Gastrocnemius medialis (tissue), 4 donors: ENCODE data around the gene EHBP1L1. TPM values are rescaled to one million over a fixed set of nuclear protein-coding genes. Genes with fewer than 3 reads are reported as not detected.

Experiments used
- ATAC-seq, 2 donors: fragments of 150-250 bp; one replicate each; pipeline ENCODE4 v1.9.1; 2016
- DNase-seq, 2 donors: peaks; one replicate each; pipeline ENCODE4 v3.0.0-alpha.2; 2019
- H3K27ac ChIP-seq, 4 donors: fragments of 200-600 bp; sonication (generic); 1 replicate in 1 of 4; 2 replicates in 3 of 4; pipeline ENCODE4 v1.5.1; 2016 to 2018; ENCODE audit warnings: mild to moderate bottlenecking in 2 of 4, moderate library complexity in 1 of 4
- H3K27me3 ChIP-seq, 3 donors: fragments of 200-600 bp; sonication (generic) in 2 of 3; 1 replicate in 1 of 3; 2 replicates in 2 of 3; pipeline versions ENCODE4 v1.5.1 to v1.6.0; 2016 to 2019; ENCODE audit warnings: mild to moderate bottlenecking in 1 of 3, moderate library complexity in 1 of 3
- H3K36me3 ChIP-seq, 2 donors: fragments of 200-600 bp; sonication (generic) in 1 of 2; one replicate each; pipeline ENCODE4 v1.5.1; 2017 to 2018
- H3K4me1 ChIP-seq, 2 donors: fragments of 200-600 bp; sonication (generic) in 1 of 2; one replicate each; pipeline ENCODE4 v1.5.1; 2016 to 2017; ENCODE audit warnings: mild to moderate bottlenecking in 2 of 2
- H3K4me3 ChIP-seq, 4 donors: fragments of 200-600 bp; sonication (generic) in 3 of 4; 1 replicate in 1 of 4; 2 replicates in 3 of 4; pipeline ENCODE4 v1.5.1; 2016 to 2019; ENCODE audit warnings: mild to moderate bottlenecking in 2 of 4
- H3K9me3 ChIP-seq, 3 donors: fragments of 200-600 bp; sonication (generic) in 2 of 3; 1 replicate in 1 of 3; 2 replicates in 2 of 3; pipeline ENCODE4 v1.5.1; 2016 to 2019
- POLR2A ChIP-seq, 2 donors: fragments of 450-650 bp; IDR thresholded peaks; one replicate each; pipeline ENCODE4 v1.6.1; 2017; ENCODE audit warnings: antibody characterized with exemption in 2 of 2, mild to moderate bottlenecking in 2 of 2, moderate library complexity in 2 of 2
- in situ Hi-C, 4 donors: fragments of 200-750 bp; cut with MboI; loops; one replicate each; pipeline versions ENCODE4 v1.15.0 to v1.8.0; 2017; ENCODE audit warnings: low sequenced_read_pairs in 4 of 4
- intact Hi-C: fragments of 100-400 bp; cut with DNase I; formaldehyde crosslinking; loops from one replicate; pipeline ENCODE4 v1.15.1; 2023; ENCODE audit warnings: low total_unique reads
- total RNA-seq, 4 donors: library from RNA; depleted of rRNA; stranded (reverse); fragments of >200 nt; gene quantifications; one replicate each; pipeline versions ENCODE4 v1.1.0 to v1.2.3, GENCODE V29; 2016
- TF ChIP-seq, protein P1 (sequence below), 5 experiments: fragments of 450-650 bp in 3 of 5; fragments of 200-600 bp in 2 of 5; sonication (generic) in 2 of 5; IDR thresholded peaks in 4 of 5; conservative IDR thresholded peaks in 1 of 5; 1 replicate in 4 of 5; 2 replicates in 1 of 5; pipeline ENCODE4 v1.5.1; 2016 to 2019; ENCODE audit warnings: antibody characterized with exemption in 5 of 5, mild to moderate bottlenecking in 3 of 5, moderate library complexity in 3 of 5

The EHBP1L1 gene
- total RNA-seq, 4 donors from 2014 or later, result 191 to 374 (median 250) TPM

DNA sequence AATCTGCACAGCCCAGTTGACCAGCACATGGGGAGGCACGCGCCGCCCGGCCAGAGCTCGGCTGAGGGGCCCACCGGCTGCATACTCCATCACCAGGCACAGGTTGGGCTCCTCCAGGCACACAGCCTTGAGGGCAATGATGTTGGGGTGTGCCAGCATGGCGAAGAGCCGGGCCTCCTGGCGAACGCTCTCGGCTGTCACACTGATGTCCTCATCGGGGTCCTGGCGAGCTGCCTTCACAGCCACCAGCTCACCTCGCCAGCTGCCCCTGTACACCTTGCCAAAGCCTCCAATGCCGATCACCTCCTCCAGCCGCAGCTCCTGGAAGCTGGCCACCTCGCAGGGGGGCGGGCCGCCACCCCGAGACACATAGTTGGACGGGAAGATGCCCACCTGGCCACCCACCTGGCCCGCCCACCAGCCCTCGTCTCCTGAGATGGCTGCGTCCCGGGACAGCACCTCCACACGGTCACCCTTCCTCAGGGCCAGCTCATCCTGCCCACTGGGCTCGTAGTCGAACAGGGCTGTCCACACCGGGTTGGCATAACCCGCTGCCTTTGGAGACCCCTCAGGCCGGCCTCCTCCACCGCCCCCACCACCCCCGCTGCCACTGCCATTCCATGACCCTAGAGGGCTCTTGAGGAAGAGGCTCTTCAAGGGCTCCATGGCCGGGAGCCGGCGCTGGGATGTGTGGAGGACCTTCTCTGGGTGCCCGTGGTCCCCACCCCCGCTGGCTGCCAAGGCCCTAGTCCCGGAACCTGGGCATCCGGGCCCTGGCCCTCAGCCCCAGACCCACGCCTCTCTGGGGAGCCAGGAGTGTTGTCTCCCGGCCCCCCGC is 37.5 kb downstream of the EHBP1L1 start:
- Histone ChIP-seq H3K27ac (peak overlapping the region; percentile 82 to 93 (median 91)), H3K4me1 (peaks cover 36 to 58% of the 10 kb centered on the region in 2 donors), H3K36me3 (peaks cover 0 to 14% of the 10 kb centered on the region in 2 donors), H3K9me3 (no peaks in the 10 kb centered on the region), H3K27me3 (no peaks in the 10 kb centered on the region), H3K4me3 (peak overlapping the region; percentile 60 to 82 (median 74))
- TF ChIP-seq POLR2A (IDR thresholded peaks at IDR 0.05), result no peak
- TF ChIP-seq, protein P1, sequence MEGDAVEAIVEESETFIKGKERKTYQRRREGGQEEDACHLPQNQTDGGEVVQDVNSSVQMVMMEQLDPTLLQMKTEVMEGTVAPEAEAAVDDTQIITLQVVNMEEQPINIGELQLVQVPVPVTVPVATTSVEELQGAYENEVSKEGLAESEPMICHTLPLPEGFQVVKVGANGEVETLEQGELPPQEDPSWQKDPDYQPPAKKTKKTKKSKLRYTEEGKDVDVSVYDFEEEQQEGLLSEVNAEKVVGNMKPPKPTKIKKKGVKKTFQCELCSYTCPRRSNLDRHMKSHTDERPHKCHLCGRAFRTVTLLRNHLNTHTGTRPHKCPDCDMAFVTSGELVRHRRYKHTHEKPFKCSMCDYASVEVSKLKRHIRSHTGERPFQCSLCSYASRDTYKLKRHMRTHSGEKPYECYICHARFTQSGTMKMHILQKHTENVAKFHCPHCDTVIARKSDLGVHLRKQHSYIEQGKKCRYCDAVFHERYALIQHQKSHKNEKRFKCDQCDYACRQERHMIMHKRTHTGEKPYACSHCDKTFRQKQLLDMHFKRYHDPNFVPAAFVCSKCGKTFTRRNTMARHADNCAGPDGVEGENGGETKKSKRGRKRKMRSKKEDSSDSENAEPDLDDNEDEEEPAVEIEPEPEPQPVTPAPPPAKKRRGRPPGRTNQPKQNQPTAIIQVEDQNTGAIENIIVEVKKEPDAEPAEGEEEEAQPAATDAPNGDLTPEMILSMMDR (IDR thresholded peaks at IDR 0.05 in 4 of 5, conservative IDR thresholded peaks at IDR 0.05 in 1 of 5), result no peak
- no peak for ATAC-seq
- intact Hi-C loops (no loop called here), in situ Hi-C loops (no loop called here)
- DNase-seq, result no peak

DNA sequence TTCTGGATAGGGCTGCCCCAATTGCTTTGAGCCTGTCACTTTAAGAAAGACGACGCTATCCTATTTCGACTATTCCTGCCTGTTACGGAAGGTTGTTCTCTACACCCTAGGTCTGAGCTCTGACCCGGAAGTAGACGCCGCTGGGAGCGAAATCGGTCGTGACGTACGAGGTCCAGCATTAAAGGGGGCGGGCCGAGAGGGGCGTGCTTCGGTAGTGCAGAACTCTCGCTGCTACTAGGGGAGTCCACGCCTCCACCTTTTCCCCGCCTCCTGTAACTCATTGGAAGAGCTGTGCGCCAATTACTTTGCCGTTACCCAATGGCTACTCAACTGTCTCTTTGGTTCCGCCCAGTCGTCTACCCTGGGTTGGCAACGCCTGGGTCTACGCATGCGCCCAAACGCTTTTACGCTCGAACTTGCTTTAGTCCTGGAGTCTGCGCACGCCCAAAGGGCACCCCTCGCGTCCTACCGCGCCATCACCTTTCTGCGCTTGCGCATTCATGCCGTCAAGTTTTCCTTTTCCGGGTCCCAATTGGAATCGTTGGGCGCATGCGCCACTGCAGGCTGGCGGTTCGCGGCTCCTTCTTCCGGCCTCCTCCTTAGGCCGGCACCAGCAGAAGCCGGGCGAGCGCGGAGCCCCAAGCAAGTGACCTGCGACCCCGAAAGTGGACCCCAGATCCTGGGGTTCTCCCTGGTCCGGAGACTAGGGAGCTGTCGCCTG is 39.5 kb downstream of the EHBP1L1 start, which contains the start of gene PCNX3:
TSS of gene PCNX3 (plus strand) at position 548 of the 721 bp plus-strand sequence. CDS start 536 bp downstream, outside the sequence.
- TF ChIP-seq, protein P1 (IDR thresholded peaks at IDR 0.05 in 4 of 5, conservative IDR thresholded peaks at IDR 0.05 in 1 of 5), result no peak
- peak; percentile 27 to 75 for TF ChIP-seq POLR2A (IDR thresholded peaks at IDR 0.05)
- H3K4me3 ChIP-seq, result peak within 1 kb of the TSS; percentile 79 to 85 (median 80)
- H3K9me3 ChIP-seq, result no peaks in the 10 kb centered on the region
- DNase-seq (peak; percentile 100), ATAC-seq (peak; percentile 86 to 92)
- peaks cover 30 to 44% of the 10 kb centered on the region in 2 donors for H3K4me1 ChIP-seq
- intact Hi-C loops (loop anchor here (1.0 to 5.0 kb wide), 8 partner anchors 23 to 347 kb away; partner anchors contain the start of genes C11orf68, CFL1, DRAP1 and KAT5), in situ Hi-C loops (no loop called here)
- H3K27ac ChIP-seq, result peak within 1 kb of the TSS; percentile 82 to 93 (median 91)
- H3K27me3 ChIP-seq, result no peaks in the 10 kb centered on the region
- H3K36me3 ChIP-seq, result peaks cover 0 to 35% of the 10 kb centered on the region in 2 donors

DNA sequence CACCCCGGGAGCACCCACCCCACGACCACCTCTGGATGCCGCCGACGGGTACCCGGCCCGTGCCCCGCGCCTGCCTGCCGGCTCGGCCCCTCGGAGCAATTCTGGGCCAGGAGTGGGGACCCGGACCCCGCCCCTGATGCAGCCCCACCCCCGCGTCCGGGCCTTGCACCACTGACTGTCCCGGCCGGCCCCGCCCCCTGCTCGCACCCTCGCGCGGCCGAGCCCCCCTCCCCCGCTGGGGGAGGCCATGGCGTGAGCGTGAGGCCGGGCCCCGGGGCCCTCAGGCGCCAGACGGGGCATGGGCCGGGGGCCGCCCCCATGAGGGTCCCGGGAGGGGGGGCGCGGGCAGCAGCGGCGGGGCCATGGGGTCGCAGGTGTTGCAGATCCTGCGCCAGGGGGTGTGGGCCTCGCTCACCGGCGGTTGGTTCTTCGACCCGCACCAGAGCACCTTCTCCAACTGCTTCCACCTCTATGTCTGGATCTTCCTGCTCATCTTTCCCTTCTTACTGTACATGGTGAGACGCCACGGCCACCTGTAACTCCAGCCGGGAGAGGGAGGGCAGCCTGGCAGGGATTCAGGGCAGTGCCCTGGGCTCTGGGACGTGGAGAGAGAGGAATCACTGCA is 40.2 kb downstream of the EHBP1L1 start:
- TF ChIP-seq, protein P1 (IDR thresholded peaks at IDR 0.05 in 4 of 5, conservative IDR thresholded peaks at IDR 0.05 in 1 of 5), result no peak
- TF ChIP-seq POLR2A (IDR thresholded peaks at IDR 0.05), result no peak
- Histone ChIP-seq H3K27ac (peak overlapping the region; percentile 82 to 93 (median 91)), H3K27me3 (no peaks in the 10 kb centered on the region), H3K4me3 (peak overlapping the region; percentile 79 to 85 (median 80)), H3K36me3 (peaks cover 0 to 41% of the 10 kb centered on the region in 2 donors), H3K4me1 (peaks cover 24 to 38% of the 10 kb centered on the region in 2 donors), H3K9me3 (no peaks in the 10 kb centered on the region)
- in situ Hi-C loops, result no loop called here
- intact Hi-C loops, result loop anchor here (1.0 to 5.0 kb wide), 8 partner anchors 23 to 346 kb away; partner anchors contain the start of genes C11orf68, CFL1, DRAP1 and KAT5
- no peak for DNase-seq
- ATAC-seq, result no peak

DNA sequence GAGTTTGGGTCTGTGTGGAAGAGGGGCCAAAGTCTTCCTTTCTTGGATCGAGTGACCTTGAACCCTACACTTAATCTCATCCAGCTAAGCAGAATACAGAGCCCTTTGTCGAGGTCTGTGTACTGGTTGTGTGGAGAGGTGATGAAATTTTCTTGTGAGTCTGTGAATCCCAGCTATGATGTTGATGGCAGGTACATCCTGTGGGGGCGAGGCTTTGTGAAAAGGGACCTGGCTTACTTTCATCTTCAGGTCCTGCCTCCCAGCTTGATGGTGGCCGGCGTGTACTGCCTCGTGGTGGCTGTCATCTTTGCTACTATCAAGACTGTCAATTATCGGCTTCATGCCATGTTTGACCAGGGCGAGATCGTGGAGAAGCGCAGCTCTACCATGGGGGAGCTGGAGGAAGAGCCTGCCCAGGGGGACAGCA is 40.7 kb downstream of the EHBP1L1 start:
- in situ Hi-C loops, result no loop called here
- DNase-seq, result no peak
- Histone ChIP-seq H3K9me3 (no peaks in the 10 kb centered on the region), H3K4me1 (peaks cover 24 to 35% of the 10 kb centered on the region in 2 donors), H3K27ac (peak overlapping the region; percentile 82 to 93 (median 91)), H3K36me3 (peaks cover 0 to 41% of the 10 kb centered on the region in 2 donors), H3K27me3 (no peaks in the 10 kb centered on the region), H3K4me3 (peak overlapping the region; percentile 79 to 85 (median 80))
- ATAC-seq, result no peak
- TF ChIP-seq, protein P1 (IDR thresholded peaks at IDR 0.05 in 4 of 5, conservative IDR thresholded peaks at IDR 0.05 in 1 of 5), result no peak
- TF ChIP-seq POLR2A (IDR thresholded peaks at IDR 0.05), result no peak
- intact Hi-C loops, result loop anchor here (5.0 kb wide), 2 partner anchors 96 to 346 kb away; partner anchors contain the start of genes KAT5 and SART1
